HG03520 (cell line): Measurements from ENCODE around the gene GOLGA6L2.
"Not testable (repeated sequence)": the region's sequence is repeated elsewhere in the genome, so short reads cannot be mapped to it uniquely, and the experiment has no call there.

Experiments
- ATAC-seq: cut with Tn5 transposase; IDR thresholded peaks from one replicate; pipeline ENCODE4 v1.9.1; 2021; ENCODE audit warnings: mild to moderate bottlenecking, moderate library complexity; ENCODE audit not compliant: unreplicated experiment

GOLGA6L2 gene

GRCh38 chr15:23447107-23447500, at the start of gene GOLGA6L2:
Gene GOLGA6L2 (minus strand): TSS chr15:23447243. CDS start chr15:23447181, 62 bp downstream.
- ATAC-seq, result no peak

- no peak for ATAC-seq
These were observed 37.8 kb upstream of the GOLGA6L2 start for GRCh38 chr15:23484870-23485269.

- no peak for ATAC-seq
These were observed 36.8 kb upstream of the GOLGA6L2 start for GRCh38 chr15:23483821-23484299.

- no peak for ATAC-seq
These were observed 35.9 kb upstream of the GOLGA6L2 start for GRCh38 chr15:23482764-23483489.

GRCh38 chr15:23482228-23482627, 35.2 kb upstream of the GOLGA6L2 start:
- no peak for ATAC-seq

- no peak for ATAC-seq
These were observed 30.9 kb upstream of the GOLGA6L2 start for GRCh38 chr15:23477920-23478319.

- ATAC-seq, result no peak
These were observed 25.6 kb upstream of the GOLGA6L2 start for GRCh38 chr15:23472678-23473077.

GRCh38 chr15:23472033-23472432, 25.0 kb upstream of the GOLGA6L2 start:
- no peak for ATAC-seq

GRCh38 chr15:23467110-23467600, 20.1 kb upstream of the GOLGA6L2 start:
- no peak for ATAC-seq

GRCh38 chr15:23457890-23458289, 10.8 kb upstream of the GOLGA6L2 start:
- ATAC-seq, result no peak

- no peak for ATAC-seq
These were observed 582 bp downstream of the GOLGA6L2 start for GRCh38 chr15:23446215-23447106.

GRCh38 chr15:23444269-23444668, 2.8 kb downstream of the GOLGA6L2 start:
- no peak for ATAC-seq

- ATAC-seq, result no peak
These were observed 5.8 kb downstream of the GOLGA6L2 start for GRCh38 chr15:23441204-23441603.

- no peak for ATAC-seq
These were observed 6.4 kb downstream of the GOLGA6L2 start for GRCh38 chr15:23440596-23440995.

GRCh38 chr15:23439513-23439912, 7.5 kb downstream of the GOLGA6L2 start:
- ATAC-seq, result no peak

GRCh38 chr15:23438816-23439466, 8.1 kb downstream of the GOLGA6L2 start:
- no peak for ATAC-seq

GRCh38 chr15:23437673-23438072, 9.4 kb downstream of the GOLGA6L2 start:
- no peak for ATAC-seq

GRCh38 chr15:23437146-23437545, 9.9 kb downstream of the GOLGA6L2 start:
- ATAC-seq, result no peak

GRCh38 chr15:23436421-23436820, 10.6 kb downstream of the GOLGA6L2 start:
- ATAC-seq, result no peak

GRCh38 chr15:23434699-23435098, 12.3 kb downstream of the GOLGA6L2 start:
- ATAC-seq, result not testable (repeated sequence)

GRCh38 chr15:23425327-23425726, 21.7 kb downstream of the GOLGA6L2 start:
- ATAC-seq, result not testable (repeated sequence)
